Measurements from ENCODE around the gene RAB10.

DNA sequence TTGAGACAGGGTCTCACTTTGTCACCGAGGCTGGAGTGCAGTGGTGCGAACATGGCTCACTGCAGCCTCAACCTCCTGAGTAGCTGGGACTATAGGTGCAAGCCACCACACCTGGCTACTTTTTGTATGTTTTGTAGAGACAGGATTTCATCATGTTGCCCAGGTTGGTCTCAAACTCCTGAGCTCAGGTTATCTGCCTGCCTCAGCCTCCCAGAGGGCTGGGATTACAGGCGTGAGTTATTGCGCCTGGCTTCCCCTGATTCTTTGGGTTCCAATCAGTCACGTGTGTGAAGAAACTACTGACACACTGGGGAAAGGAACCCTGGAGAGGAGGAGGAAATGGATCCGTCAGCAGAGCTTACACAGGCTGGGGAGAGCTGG, 22.3 kb upstream of the RAB10 start:
- TF ChIP-seq, protein P1, sequence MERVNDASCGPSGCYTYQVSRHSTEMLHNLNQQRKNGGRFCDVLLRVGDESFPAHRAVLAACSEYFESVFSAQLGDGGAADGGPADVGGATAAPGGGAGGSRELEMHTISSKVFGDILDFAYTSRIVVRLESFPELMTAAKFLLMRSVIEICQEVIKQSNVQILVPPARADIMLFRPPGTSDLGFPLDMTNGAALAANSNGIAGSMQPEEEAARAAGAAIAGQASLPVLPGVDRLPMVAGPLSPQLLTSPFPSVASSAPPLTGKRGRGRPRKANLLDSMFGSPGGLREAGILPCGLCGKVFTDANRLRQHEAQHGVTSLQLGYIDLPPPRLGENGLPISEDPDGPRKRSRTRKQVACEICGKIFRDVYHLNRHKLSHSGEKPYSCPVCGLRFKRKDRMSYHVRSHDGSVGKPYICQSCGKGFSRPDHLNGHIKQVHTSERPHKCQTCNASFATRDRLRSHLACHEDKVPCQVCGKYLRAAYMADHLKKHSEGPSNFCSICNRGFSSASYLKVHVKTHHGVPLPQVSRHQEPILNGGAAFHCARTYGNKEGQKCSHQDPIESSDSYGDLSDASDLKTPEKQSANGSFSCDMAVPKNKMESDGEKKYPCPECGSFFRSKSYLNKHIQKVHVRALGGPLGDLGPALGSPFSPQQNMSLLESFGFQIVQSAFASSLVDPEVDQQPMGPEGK (CRISPR knock-in tag; IDR thresholded peaks at IDR 0.05; ENCODE audit: borderline replicate concordance), result no peak
- TF ChIP-seq BACH2 (CRISPR knock-in tag; IDR thresholded peaks at IDR 0.05; ENCODE audit: borderline replicate concordance) (no peak), OSR1 (CRISPR knock-in tag; IDR thresholded peaks at IDR 0.05) (no peak), TOX (CRISPR knock-in tag; IDR thresholded peaks at IDR 0.05; ENCODE audit: borderline replicate concordance) (no peak), RARB (CRISPR knock-in tag; IDR thresholded peaks at IDR 0.05) (no peak), PPARA (CRISPR knock-in tag; IDR thresholded peaks at IDR 0.05; ENCODE audit: borderline replicate concordance) (no peak)
- TF ChIP-seq, protein P2, sequence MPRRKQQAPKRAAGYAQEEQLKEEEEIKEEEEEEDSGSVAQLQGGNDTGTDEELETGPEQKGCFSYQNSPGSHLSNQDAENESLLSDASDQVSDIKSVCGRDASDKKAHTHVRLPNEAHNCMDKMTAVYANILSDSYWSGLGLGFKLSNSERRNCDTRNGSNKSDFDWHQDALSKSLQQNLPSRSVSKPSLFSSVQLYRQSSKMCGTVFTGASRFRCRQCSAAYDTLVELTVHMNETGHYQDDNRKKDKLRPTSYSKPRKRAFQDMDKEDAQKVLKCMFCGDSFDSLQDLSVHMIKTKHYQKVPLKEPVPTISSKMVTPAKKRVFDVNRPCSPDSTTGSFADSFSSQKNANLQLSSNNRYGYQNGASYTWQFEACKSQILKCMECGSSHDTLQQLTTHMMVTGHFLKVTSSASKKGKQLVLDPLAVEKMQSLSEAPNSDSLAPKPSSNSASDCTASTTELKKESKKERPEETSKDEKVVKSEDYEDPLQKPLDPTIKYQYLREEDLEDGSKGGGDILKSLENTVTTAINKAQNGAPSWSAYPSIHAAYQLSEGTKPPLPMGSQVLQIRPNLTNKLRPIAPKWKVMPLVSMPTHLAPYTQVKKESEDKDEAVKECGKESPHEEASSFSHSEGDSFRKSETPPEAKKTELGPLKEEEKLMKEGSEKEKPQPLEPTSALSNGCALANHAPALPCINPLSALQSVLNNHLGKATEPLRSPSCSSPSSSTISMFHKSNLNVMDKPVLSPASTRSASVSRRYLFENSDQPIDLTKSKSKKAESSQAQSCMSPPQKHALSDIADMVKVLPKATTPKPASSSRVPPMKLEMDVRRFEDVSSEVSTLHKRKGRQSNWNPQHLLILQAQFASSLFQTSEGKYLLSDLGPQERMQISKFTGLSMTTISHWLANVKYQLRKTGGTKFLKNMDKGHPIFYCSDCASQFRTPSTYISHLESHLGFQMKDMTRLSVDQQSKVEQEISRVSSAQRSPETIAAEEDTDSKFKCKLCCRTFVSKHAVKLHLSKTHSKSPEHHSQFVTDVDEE (CRISPR knock-in tag; IDR thresholded peaks at IDR 0.05), result no peak

Data from SK-N-SH treated with all-trans-retinoic acid at 6 μM for 48 hours (cell line).